Caco-2 (cell line): ENCODE measurements around the gene STRADB. TPM values are rescaled to one million over a fixed set of nuclear protein-coding genes. Genes with fewer than 3 reads are reported as not detected.

Experiments used
- BruUV-seq: library from RNA; stranded (reverse); fragments of 400-500 nt; replicated peaks from 2 replicates; lab custom pipeline; 2021; lab: Mats Ljungman, UMichigan
- CTCF ChIA-PET: fragments of 300-600 bp; sonication (Branson Sonifier 250); formaldehyde crosslinking; loops from one replicate; lab custom pipeline; 2022; ENCODE audit warnings: antibody characterized with exemption; lab: Charles Lee
- POLR2A ChIA-PET: fragments of 300-600 bp; sonication (Branson Sonifier 250); formaldehyde crosslinking; loops from one replicate; lab custom pipeline; 2022; ENCODE audit warnings: antibody characterized with exemption; lab: Charles Lee
- DNase-seq, 2 experiments: peaks; one replicate each; pipeline versions ENCODE4 v3.0.0 to v3.0.0-alpha.2; 2020 to 2022
- H3K27me3 ChIP-seq: replicated peaks from 2 replicates; pipeline ENCODE4 v1.6.0; 2011; ENCODE audit warnings: low read length; ENCODE audit not compliant: control insufficient read depth, insufficient read depth
- H3K36me3 ChIP-seq: 2 replicates; pipeline ENCODE4 v1.5.1; 2011; ENCODE audit warnings: low read length; ENCODE audit not compliant: control insufficient read depth, insufficient read depth
- H3K4me1 ChIP-seq: fragments of 250-450 bp; sonication (Bioruptor Pico); 2 replicates; pipeline ENCODE4 v1.5.1; 2020; ENCODE audit warnings: mild to moderate bottlenecking
- H3K4me3 ChIP-seq: 2 replicates; pipeline ENCODE4 v1.5.1; 2011; ENCODE audit warnings: low read depth, mild to moderate bottlenecking, control low read depth, low read length
- H3K9me3 ChIP-seq: fragments of 250-450 bp; sonication (Bioruptor Pico); 2 replicates; pipeline ENCODE4 v1.5.1; 2020; ENCODE audit warnings: mild to moderate bottlenecking, moderate library complexity
- H3K27ac Mint-ChIP-seq: one replicate; pipeline ENCODE4 v1.8.0; 2022; ENCODE audit warnings: mixed read lengths; ENCODE audit not compliant: unreplicated experiment
- H3K27me3 Mint-ChIP-seq: one replicate; pipeline ENCODE4 v1.8.0; 2022; ENCODE audit warnings: mixed read lengths; ENCODE audit not compliant: insufficient read depth, unreplicated experiment
- H3K36me3 Mint-ChIP-seq: one replicate; pipeline ENCODE4 v1.8.0; 2022; ENCODE audit warnings: mild to moderate bottlenecking, mixed read lengths; ENCODE audit not compliant: insufficient read depth, unreplicated experiment
- H3K4me1 Mint-ChIP-seq: one replicate; pipeline ENCODE4 v1.8.0; 2022; ENCODE audit warnings: low read depth, mixed read lengths; ENCODE audit not compliant: unreplicated experiment
- H3K4me3 Mint-ChIP-seq: one replicate; pipeline ENCODE4 v1.8.0; 2022; ENCODE audit warnings: mild to moderate bottlenecking, moderate library complexity, mixed read lengths; ENCODE audit not compliant: unreplicated experiment
- H3K9me3 Mint-ChIP-seq: one replicate; pipeline ENCODE4 v1.8.0; 2022; ENCODE audit warnings: mixed read lengths; ENCODE audit not compliant: unreplicated experiment
- intact Hi-C: fragments of 100-400 bp; cut with micrococcal nuclease; formaldehyde crosslinking; loops from one replicate; pipeline ENCODE4 v1.10.0; 2022; ENCODE audit not compliant: unreplicated experiment
- total RNA-seq: library from RNA; stranded (reverse); gene quantifications from 2 replicates; pipeline ENCODE4 v1.2.3, GENCODE V29; 2022
- TF ChIP-seq, protein P1 (sequence below), 2 experiments: fragments of 200-600 bp in 1 of 2; IDR thresholded peaks; 1 replicate in 1 of 2; 2 replicates in 1 of 2; pipeline versions ENCODE4 v1.5.1 to v1.8.0; 2011 to 2022; ENCODE audit warnings: antibody characterized with exemption in 1 of 2, control low read depth in 1 of 2, inconsistent platforms in 1 of 2, low read depth in 1 of 2, low read length in 1 of 2, mild to moderate bottlenecking in 1 of 2, moderate library complexity in 1 of 2; ENCODE audit not compliant: insufficient read depth in 1 of 2, severe bottlenecking in 1 of 2, unreplicated experiment in 1 of 2

The STRADB gene
- total RNA-seq, 1 experiment from 2014 or later: 49.0 TPM

DNA sequence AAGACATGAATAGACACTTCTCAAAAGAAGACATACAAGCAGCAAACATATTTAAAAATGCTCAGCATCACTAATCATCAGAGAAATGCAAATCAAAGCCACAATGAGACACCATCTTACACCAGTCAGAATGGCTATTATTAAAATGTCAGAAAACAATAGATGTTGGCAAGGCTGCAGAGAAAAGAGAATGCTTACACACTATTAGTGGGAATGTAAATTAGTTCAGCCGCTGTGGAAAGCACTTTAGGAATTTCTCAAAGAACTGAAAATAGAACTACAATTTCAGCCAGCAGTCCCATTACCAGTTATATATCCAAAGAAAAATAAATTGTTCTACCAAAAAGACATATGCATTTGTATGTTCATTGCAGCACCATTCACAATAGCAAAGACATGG lies 61.7 kb downstream of the STRADB start:
- no peak overlapping the region for H3K27ac Mint-ChIP-seq
- H3K4me1 ChIP-seq: no peaks in the 10 kb centered on the region
- no peaks in the 10 kb centered on the region for H3K36me3 Mint-ChIP-seq
- no peak overlapping the region for H3K4me3 ChIP-seq
- POLR2A ChIA-PET: no interaction called here
- no peaks in the 10 kb centered on the region for H3K36me3 ChIP-seq
- no peak for DNase-seq
- peaks cover 4% of the 10 kb centered on the region; the same call in 1 of the 2 replicates for H3K9me3 ChIP-seq
- no peaks in the 10 kb centered on the region for H3K27me3 ChIP-seq
- no peaks in the 10 kb centered on the region for H3K9me3 Mint-ChIP-seq
- no peaks in the 10 kb centered on the region for H3K4me1 Mint-ChIP-seq
- CTCF ChIA-PET: no interaction called here
- no peak overlapping the region for H3K4me3 Mint-ChIP-seq
- BruUV-seq: no TSS peak
- peaks cover 9% of the 10 kb centered on the region for H3K27me3 Mint-ChIP-seq
- TF ChIP-seq, protein P1, sequence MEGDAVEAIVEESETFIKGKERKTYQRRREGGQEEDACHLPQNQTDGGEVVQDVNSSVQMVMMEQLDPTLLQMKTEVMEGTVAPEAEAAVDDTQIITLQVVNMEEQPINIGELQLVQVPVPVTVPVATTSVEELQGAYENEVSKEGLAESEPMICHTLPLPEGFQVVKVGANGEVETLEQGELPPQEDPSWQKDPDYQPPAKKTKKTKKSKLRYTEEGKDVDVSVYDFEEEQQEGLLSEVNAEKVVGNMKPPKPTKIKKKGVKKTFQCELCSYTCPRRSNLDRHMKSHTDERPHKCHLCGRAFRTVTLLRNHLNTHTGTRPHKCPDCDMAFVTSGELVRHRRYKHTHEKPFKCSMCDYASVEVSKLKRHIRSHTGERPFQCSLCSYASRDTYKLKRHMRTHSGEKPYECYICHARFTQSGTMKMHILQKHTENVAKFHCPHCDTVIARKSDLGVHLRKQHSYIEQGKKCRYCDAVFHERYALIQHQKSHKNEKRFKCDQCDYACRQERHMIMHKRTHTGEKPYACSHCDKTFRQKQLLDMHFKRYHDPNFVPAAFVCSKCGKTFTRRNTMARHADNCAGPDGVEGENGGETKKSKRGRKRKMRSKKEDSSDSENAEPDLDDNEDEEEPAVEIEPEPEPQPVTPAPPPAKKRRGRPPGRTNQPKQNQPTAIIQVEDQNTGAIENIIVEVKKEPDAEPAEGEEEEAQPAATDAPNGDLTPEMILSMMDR (IDR thresholded peaks at IDR 0.05; ENCODE audit: insufficient read depth in 1 of 2, low read depth in 1 of 2, low read length in 1 of 2, severe bottlenecking in 1 of 2, unreplicated experiment in 1 of 2): no peak
- intact Hi-C loops: no loop called here

DNA sequence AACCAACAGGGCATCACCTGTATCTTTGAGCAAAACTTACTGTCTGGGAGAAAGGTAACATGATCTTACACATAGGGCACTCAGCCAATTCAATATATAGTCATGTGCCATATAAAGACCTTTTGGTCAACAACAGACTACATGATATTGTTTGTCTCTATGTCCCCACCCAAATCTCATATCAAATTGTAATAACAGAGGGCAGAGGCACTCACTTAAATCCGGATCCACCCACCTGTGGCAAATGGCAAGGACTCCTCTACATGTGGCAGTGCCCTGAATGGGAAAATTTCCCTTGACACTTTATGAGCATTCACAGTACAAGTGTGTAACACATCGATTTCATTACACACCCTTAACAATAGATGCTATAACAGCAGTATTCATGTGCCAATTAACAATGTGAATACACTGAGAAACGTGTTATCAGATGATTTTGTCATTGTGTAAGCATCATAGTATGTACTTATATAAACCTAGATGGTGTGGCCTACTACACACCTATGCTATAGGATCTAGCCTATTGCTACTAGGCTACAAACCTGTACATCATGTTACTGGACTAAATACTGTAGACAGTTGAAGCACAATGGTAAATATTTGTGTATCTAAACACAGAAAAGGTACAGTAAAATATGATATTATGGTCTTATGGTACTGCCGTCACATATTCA lies 64.2 kb downstream of the STRADB start:
- no peak overlapping the region for H3K4me3 ChIP-seq
- H3K4me1 ChIP-seq: no peaks in the 10 kb centered on the region
- H3K36me3 ChIP-seq: no peaks in the 10 kb centered on the region
- TF ChIP-seq, protein P1 (IDR thresholded peaks at IDR 0.05; ENCODE audit: insufficient read depth in 1 of 2, low read depth in 1 of 2, low read length in 1 of 2, severe bottlenecking in 1 of 2, unreplicated experiment in 1 of 2): no peak
- Mint-ChIP-seq H3K4me1 (no peaks in the 10 kb centered on the region), H3K36me3 (no peaks in the 10 kb centered on the region), H3K27ac (no peak overlapping the region), H3K9me3 (no peaks in the 10 kb centered on the region), H3K4me3 (no peak overlapping the region), H3K27me3 (peaks cover 8% of the 10 kb centered on the region)
- CTCF ChIA-PET: no interaction called here
- intact Hi-C loops: no loop called here
- peaks cover 16% of the 10 kb centered on the region for H3K9me3 ChIP-seq
- BruUV-seq: no TSS peak
- no peak for DNase-seq
- H3K27me3 ChIP-seq: no peaks in the 10 kb centered on the region
- POLR2A ChIA-PET: no interaction called here

DNA sequence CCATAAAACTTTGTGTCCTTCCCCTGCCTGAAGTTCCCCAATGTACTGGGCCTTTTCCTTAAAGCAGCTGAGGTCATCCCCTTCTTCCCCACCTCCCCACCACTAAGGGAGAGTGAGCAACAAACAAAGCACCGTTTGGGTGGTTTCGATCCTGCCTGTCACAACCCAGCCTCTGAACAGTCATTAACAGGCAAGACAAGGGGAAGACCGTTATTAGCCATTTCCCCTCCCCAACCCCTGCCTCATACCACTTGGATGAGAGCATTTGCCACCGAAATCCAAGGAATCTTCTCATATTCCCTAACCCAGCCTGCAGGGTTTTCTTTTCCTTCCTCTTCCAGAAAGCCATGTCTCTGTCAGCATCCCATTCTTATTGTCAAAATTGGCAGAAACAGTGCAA lies 65.6 kb downstream of the STRADB start:
- H3K27ac Mint-ChIP-seq: no peak overlapping the region
- no peaks in the 10 kb centered on the region for H3K4me1 ChIP-seq
- no peak for DNase-seq
- intact Hi-C loops: no loop called here
- H3K9me3 ChIP-seq: peaks cover 16% of the 10 kb centered on the region
- BruUV-seq: no TSS peak
- CTCF ChIA-PET: no interaction called here
- H3K36me3 Mint-ChIP-seq: no peaks in the 10 kb centered on the region
- H3K36me3 ChIP-seq: no peaks in the 10 kb centered on the region
- H3K9me3 Mint-ChIP-seq: no peaks in the 10 kb centered on the region
- H3K4me3 ChIP-seq: no peak overlapping the region
- TF ChIP-seq, protein P1 (IDR thresholded peaks at IDR 0.05; ENCODE audit: insufficient read depth in 1 of 2, low read depth in 1 of 2, low read length in 1 of 2, severe bottlenecking in 1 of 2, unreplicated experiment in 1 of 2): no peak
- H3K27me3 ChIP-seq: no peaks in the 10 kb centered on the region
- H3K4me1 Mint-ChIP-seq: no peaks in the 10 kb centered on the region
- no peak overlapping the region for H3K4me3 Mint-ChIP-seq
- peaks cover 3% of the 10 kb centered on the region for H3K27me3 Mint-ChIP-seq
- POLR2A ChIA-PET: interaction anchor here (0.6 kb wide), 1 partner anchor 11 kb away, joined by 4 read pairs; no protein-coding TSS in a partner anchor
